Left ventricle myocardium inferior (tissue), 1 donor: ENCODE results near the gene MT3. TPM values are rescaled to one million over a fixed set of nuclear protein-coding genes. Genes with fewer than 3 reads are reported as not detected.

Experiments used
- DNase-seq: peaks from one replicate; pipeline ENCODE4 v3.0.0-alpha.2; 2020
- H3K27ac ChIP-seq: fragments of 200-600 bp; replicated peaks from 2 replicates; pipeline ENCODE4 v1.8.0; 2021
- H3K27me3 ChIP-seq: fragments of 200-600 bp; 2 replicates; pipeline ENCODE4 v1.8.0; 2021; ENCODE audit warnings: low read depth
- H3K36me3 ChIP-seq: fragments of 200-600 bp; 2 replicates; pipeline ENCODE4 v1.8.0; 2021
- H3K4me1 ChIP-seq: fragments of 200-600 bp; 2 replicates; pipeline ENCODE4 v1.8.0; 2021
- H3K4me3 ChIP-seq: fragments of 200-600 bp; 2 replicates; pipeline ENCODE4 v1.8.0; 2021; ENCODE audit warnings: mild to moderate bottlenecking, moderate library complexity
- H3K9me3 ChIP-seq: fragments of 200-600 bp; replicated peaks from 2 replicates; pipeline ENCODE4 v1.8.0; 2021
- intact Hi-C: fragments of 100-400 bp; cut with micrococcal nuclease; formaldehyde crosslinking; loops from one replicate; pipeline ENCODE4 v1.11.0; 2022
- total RNA-seq: library from RNA; stranded (reverse); fragmentation: NEBNext Ultra II Directional; extraction: Animal tissue kit (Norgen Biotek cat#: 25700); gene quantifications from one replicate; pipeline ENCODE4 v1.2.1, GENCODE V29; 2021
- TF ChIP-seq, protein P1 (sequence below): fragments of 200-600 bp; IDR thresholded peaks from 2 replicates; pipeline ENCODE4 v1.8.0; 2021; ENCODE audit warnings: antibody characterized with exemption, mild to moderate bottlenecking, borderline replicate concordance
- donor health status: DM: no; HTN: yes; CAD: no; lungs with severe emphysema.

Gene MT3
- total RNA-seq, 1 donor from 2014 or later: 4.1 TPM

GRCh38 chr16:56605475-56605874, 16.1 kb downstream of the MT3 start:
- H3K4me1 ChIP-seq: peaks cover 46% of the 10 kb centered on the region
- H3K36me3 ChIP-seq: no peaks in the 10 kb centered on the region
- DNase-seq: no peak
- no peaks in the 10 kb centered on the region for H3K27me3 ChIP-seq
- intact Hi-C loops: loop anchor here (10.0 kb wide), 1 partner anchor 91 kb away; no protein-coding TSS in a partner anchor
- H3K9me3 ChIP-seq: no peaks in the 10 kb centered on the region
- peak overlapping the region; percentile 95 for H3K27ac ChIP-seq
- TF ChIP-seq, protein P1, sequence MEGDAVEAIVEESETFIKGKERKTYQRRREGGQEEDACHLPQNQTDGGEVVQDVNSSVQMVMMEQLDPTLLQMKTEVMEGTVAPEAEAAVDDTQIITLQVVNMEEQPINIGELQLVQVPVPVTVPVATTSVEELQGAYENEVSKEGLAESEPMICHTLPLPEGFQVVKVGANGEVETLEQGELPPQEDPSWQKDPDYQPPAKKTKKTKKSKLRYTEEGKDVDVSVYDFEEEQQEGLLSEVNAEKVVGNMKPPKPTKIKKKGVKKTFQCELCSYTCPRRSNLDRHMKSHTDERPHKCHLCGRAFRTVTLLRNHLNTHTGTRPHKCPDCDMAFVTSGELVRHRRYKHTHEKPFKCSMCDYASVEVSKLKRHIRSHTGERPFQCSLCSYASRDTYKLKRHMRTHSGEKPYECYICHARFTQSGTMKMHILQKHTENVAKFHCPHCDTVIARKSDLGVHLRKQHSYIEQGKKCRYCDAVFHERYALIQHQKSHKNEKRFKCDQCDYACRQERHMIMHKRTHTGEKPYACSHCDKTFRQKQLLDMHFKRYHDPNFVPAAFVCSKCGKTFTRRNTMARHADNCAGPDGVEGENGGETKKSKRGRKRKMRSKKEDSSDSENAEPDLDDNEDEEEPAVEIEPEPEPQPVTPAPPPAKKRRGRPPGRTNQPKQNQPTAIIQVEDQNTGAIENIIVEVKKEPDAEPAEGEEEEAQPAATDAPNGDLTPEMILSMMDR: no peak
- H3K4me3 ChIP-seq: no peak overlapping the region

GRCh38 chr16:56606071-56606475, 16.7 kb downstream of the MT3 start:
- Histone ChIP-seq H3K4me1 (peaks cover 52% of the 10 kb centered on the region), H3K4me3 (no peak overlapping the region), H3K9me3 (no peaks in the 10 kb centered on the region), H3K36me3 (no peaks in the 10 kb centered on the region), H3K27me3 (no peaks in the 10 kb centered on the region), H3K27ac (peak overlapping the region; percentile 95)
- TF ChIP-seq, protein P1: no peak
- DNase-seq: no peak
- intact Hi-C loops: loop anchor here (10.0 kb wide), 1 partner anchor 91 kb away; no protein-coding TSS in a partner anchor

DNA sequence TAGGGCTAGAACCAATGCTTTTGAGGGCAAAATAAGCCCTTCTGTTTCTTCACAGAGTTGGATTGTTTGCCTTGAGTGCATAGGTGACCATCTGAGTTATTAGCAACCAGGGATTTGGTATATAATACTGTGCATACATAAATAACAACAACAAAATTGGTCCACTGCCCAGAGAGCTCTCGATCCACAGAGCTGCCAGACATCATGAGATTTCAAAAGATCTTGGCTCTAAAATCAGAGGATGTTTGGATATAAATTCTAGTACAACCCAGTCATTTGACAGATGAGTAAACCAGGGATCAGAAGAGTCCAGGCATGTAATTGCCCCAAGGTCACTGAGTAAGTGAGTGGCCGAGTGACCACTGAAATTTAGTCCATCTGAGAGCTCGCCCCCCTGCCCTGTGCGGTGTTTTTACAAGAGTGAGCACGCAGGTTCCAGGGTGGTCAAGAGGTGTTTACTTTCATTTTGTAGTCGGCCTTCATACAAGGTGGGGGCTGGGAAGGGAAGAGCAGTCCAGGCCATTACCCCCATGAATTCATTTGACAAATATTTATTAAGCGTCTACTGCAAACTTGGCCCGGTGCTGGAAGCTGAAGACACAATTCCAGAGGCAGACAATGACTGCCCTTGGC, 17.3 kb downstream of the MT3 start:
- H3K36me3 ChIP-seq: no peaks in the 10 kb centered on the region
- intact Hi-C loops: loop anchor here (10.0 kb wide), 1 partner anchor 92 kb away; no protein-coding TSS in a partner anchor
- peak overlapping the region; percentile 22 for H3K4me3 ChIP-seq
- no peaks in the 10 kb centered on the region for H3K9me3 ChIP-seq
- peak overlapping the region; percentile 95 for H3K27ac ChIP-seq
- TF ChIP-seq, protein P1: no peak
- H3K27me3 ChIP-seq: no peaks in the 10 kb centered on the region
- H3K4me1 ChIP-seq: peaks cover 57% of the 10 kb centered on the region
- DNase-seq: no peak

GRCh38 chr16:56607109-56607618, 17.8 kb downstream of the MT3 start:
- TF ChIP-seq, protein P1: no peak
- Histone ChIP-seq H3K9me3 (no peaks in the 10 kb centered on the region), H3K27me3 (no peaks in the 10 kb centered on the region), H3K4me1 (peaks cover 63% of the 10 kb centered on the region), H3K36me3 (no peaks in the 10 kb centered on the region), H3K27ac (peak overlapping the region; percentile 95), H3K4me3 (peak overlapping the region; percentile 78)
- intact Hi-C loops: loop anchor here (10.0 kb wide), 1 partner anchor 92 kb away; no protein-coding TSS in a partner anchor
- DNase-seq: peak; percentile 68

DNA sequence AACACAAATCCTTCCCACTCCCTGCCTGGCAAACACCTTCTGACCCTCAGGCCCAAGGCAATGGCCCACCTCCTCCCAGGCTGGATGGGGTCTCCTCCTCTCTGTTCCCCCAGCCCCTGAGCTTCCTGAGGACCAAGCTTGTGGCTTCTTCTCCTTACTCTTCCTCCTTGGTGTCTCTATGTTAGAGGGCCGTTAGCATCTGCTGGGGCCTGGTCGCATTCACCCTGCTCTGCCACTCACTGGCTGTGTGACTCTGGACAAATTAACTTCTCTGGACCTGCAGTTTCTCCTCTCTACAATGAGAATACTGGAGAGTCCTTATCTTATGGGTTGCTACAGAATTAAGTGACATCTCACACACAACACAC, 18.3 kb downstream of the MT3 start:
- H3K4me1 ChIP-seq: peaks cover 66% of the 10 kb centered on the region
- intact Hi-C loops: loop anchor here (10.0 kb wide), 1 partner anchor 93 kb away; no protein-coding TSS in a partner anchor

More for the DNA sequence above, 18.3 kb downstream of the MT3 start:
- TF ChIP-seq, protein P1: no peak
- H3K27me3 ChIP-seq: no peaks in the 10 kb centered on the region
- H3K4me3 ChIP-seq: peak overlapping the region; percentile 78
- peak overlapping the region; percentile 95 for H3K27ac ChIP-seq
- DNase-seq: no peak
- H3K36me3 ChIP-seq: no peaks in the 10 kb centered on the region
- no peaks in the 10 kb centered on the region for H3K9me3 ChIP-seq
